ENCODE data around the gene ELF3. TPM values are rescaled to one million over a fixed set of nuclear protein-coding genes. Genes with fewer than 3 reads are reported as not detected.
"Not testable (repeated sequence)": the region's sequence is repeated elsewhere in the genome, so short reads cannot be mapped to it uniquely, and the experiment has no call there.

Gene ELF3
- total and polyA plus RNA-seq, 10 donors = 0.24 to 3.4 (median 1.1) TPM

GRCh38 chr1:202063093-202063492 is 52.7 kb downstream of the ELF3 start:
- Histone ChIP-seq H3K36me3 (no peaks in the 10 kb centered on the region), H3K27ac (no peak overlapping the region), H3K4me1 (no peaks in the 10 kb centered on the region), H3K9me3 (no peaks in the 10 kb centered on the region), H3K27me3 (replicated peaks in 1 of 7) (peaks cover 0 to 9% (median 0%) of the 10 kb centered on the region in 7 donors), H3K4me3 (no peak overlapping the region)
- WGBS, 5 donors = 5 to 52% (median 27%) methylated on average over 1 of the region's 1 CpG
- intact Hi-C loops (cut with DNase I; ENCODE audit: low total_unique reads) = no loop called here
- DNase-seq = no peak
- TF ChIP-seq POLR2A (IDR thresholded peaks at IDR 0.05) (no peak), POLR2AphosphoS5 (IDR thresholded peaks at IDR 0.05) (no peak), CTCF (IDR thresholded peaks at IDR 0.05 in 8 of 11, conservative IDR thresholded peaks at IDR 0.05 in 3 of 11) (no peak)

- H3K36me3 ChIP-seq; DNase-seq; H3K9me3 ChIP-seq; H3K4me3 ChIP-seq; H3K27me3 ChIP-seq (replicated peaks in 1 of 7); H3K4me1 ChIP-seq; intact Hi-C loops (cut with DNase I; ENCODE audit: low total_unique reads); H3K27ac ChIP-seq: not testable (repeated sequence)
- 86 to 96% (median 91%) methylated on average over 8 to 10 of the region's 10 CpGs for WGBS, 5 donors
Observed at GRCh38 chr1:202064889-202065312, 54.5 kb downstream of the ELF3 start.

Small RNA genes within 50 kb of the gene (microRNA-seq; reads per million reads assigned to microRNA genes)
- gene MIR6740 = 0 to 0.57 (median 0.35) reads per million in 3 donors

Small RNA genes within 50 kb of the gene (small RNA-seq; reads per million reads assigned to genes)
- gene AL691482.1 (0 reads per million in 4 donors), gene AL691482.2 (0 reads per million in 4 donors), gene MIR6740 (0 to 0.28 (median 0.25) reads per million in 4 donors), gene RF00156 (0 reads per million in 4 donors)

Other genes with a start within 250 kb of the ELF3 start
- gene IPO9, start 181.4 kb upstream of the ELF3 start, total RNA-seq = 10 to 100 TPM; 24.1 to 35.7 (median 29.1) TPM
- 10 to 100 TPM; 13.8 to 17.4 (median 14.5) TPM for gene IPO9, start 181.4 kb upstream of the ELF3 start, polyA plus RNA-seq
- gene SHISA4, start 121.7 kb upstream of the ELF3 start, total RNA-seq = 10 to 100 TPM in 1 of 7 donors, 1 to 10 TPM in 6; 4.8 to 13.3 (median 8.0) TPM
- 1 to 10 TPM; 3.2 to 4.3 (median 3.9) TPM for gene SHISA4, start 121.7 kb upstream of the ELF3 start, polyA plus RNA-seq
- 10 to 100 TPM; 10.2 to 21.0 (median 12.5) TPM for gene LMOD1, start 64.0 kb upstream of the ELF3 start, total RNA-seq
- 10 to 100 TPM in 1 of 3 donors, 1 to 10 TPM in 2; 4.2 to 11.5 (median 7.6) TPM for gene LMOD1, start 64.0 kb upstream of the ELF3 start, polyA plus RNA-seq
- gene TIMM17A, start 55.1 kb upstream of the ELF3 start, total RNA-seq = 10 to 100 TPM; 20.8 to 31.7 (median 28.1) TPM
- gene TIMM17A, start 55.1 kb upstream of the ELF3 start, polyA plus RNA-seq = 10 to 100 TPM; 30.1 to 38.3 (median 30.6) TPM
- 10 to 100 TPM; 44.6 to 69.0 (median 62.6) TPM for gene RNPEP, start 27.9 kb upstream of the ELF3 start, total RNA-seq
- 10 to 100 TPM; 24.8 to 46.2 (median 42.0) TPM for gene RNPEP, start 27.9 kb upstream of the ELF3 start, polyA plus RNA-seq
- gene GPR37L1, start 112.3 kb downstream of the ELF3 start, total RNA-seq = not detected
- under 1 TPM in 1 of 3 donors, not detected in 2; 0.16 TPM for gene GPR37L1, start 112.3 kb downstream of the ELF3 start, polyA plus RNA-seq
- gene ARL8A, start 134.2 kb downstream of the ELF3 start, total RNA-seq = 100 to 1,000 TPM in 2 of 7 donors, 10 to 100 TPM in 5; 36.2 to 104 (median 78.0) TPM
- 10 to 100 TPM; 16.2 to 31.4 (median 18.4) TPM for gene ARL8A, start 134.2 kb downstream of the ELF3 start, polyA plus RNA-seq
- gene PTPN7, start 150.0 kb downstream of the ELF3 start, total RNA-seq = 10 to 100 TPM; 33.1 to 49.0 (median 42.3) TPM
- 10 to 100 TPM; 27.8 to 34.2 (median 34.0) TPM for gene PTPN7, start 150.0 kb downstream of the ELF3 start, polyA plus RNA-seq
- gene LGR6, start 183.2 kb downstream of the ELF3 start, total RNA-seq = 10 to 100 TPM in 3 of 7 donors, 1 to 10 TPM in 4; 1.9 to 24.5 (median 8.6) TPM
- gene LGR6, start 183.2 kb downstream of the ELF3 start, polyA plus RNA-seq = 1 to 10 TPM in 2 of 3 donors, under 1 TPM in 1; 0.61 to 3.3 (median 2.0) TPM